PC-3 (cell line): Measurements from ENCODE around the gene MACROD2.

Source experiments
- EZH2 ChIP-seq: fragments of 300-600 bp; sonication (generic); IDR thresholded peaks from one replicate; pipeline ENCODE4 v1.6.1; 2017; ENCODE audit warnings: antibody characterized with exemption, mild to moderate bottlenecking, low read length; ENCODE audit not compliant: unreplicated experiment
- EZH2phosphoT487 ChIP-seq: fragments of 300-600 bp; sonication (generic); IDR thresholded peaks from 2 replicates; pipeline ENCODE4 v1.6.1; 2018; ENCODE audit warnings: mild to moderate bottlenecking, antibody characterized with exemption, low read length, borderline replicate concordance
- TF ChIP-seq, protein P1 (sequence below): fragments of 300-600 bp; sonication (generic); conservative IDR thresholded peaks from 2 replicates; pipeline ENCODE4 v1.5.1; 2017; ENCODE audit warnings: antibody characterized with exemption, low read depth, mild to moderate bottlenecking, low read length

DNA sequence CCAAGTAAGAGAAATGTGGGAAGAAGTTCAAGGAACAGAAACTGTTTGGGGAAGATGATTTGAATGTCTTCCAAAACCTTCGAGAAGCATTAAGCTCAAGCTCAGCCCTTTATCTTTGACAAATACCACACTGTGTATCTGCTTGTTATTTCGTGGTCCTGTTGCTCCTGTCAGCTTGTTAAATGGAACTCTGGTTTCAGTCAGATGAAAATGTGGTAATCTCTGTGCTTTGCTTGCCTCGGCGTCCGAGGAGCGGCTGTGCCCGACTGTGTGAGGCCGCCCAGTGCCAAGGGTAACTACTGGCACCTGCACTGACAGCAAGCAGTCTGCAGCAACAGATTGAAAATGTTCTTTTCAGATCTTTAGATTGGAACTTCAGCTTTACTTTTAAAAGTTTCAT lies 920.0 kb downstream of the MACROD2 start:
- TF ChIP-seq EZH2phosphoT487 (no peak), EZH2 (no peak)
- TF ChIP-seq, protein P1, sequence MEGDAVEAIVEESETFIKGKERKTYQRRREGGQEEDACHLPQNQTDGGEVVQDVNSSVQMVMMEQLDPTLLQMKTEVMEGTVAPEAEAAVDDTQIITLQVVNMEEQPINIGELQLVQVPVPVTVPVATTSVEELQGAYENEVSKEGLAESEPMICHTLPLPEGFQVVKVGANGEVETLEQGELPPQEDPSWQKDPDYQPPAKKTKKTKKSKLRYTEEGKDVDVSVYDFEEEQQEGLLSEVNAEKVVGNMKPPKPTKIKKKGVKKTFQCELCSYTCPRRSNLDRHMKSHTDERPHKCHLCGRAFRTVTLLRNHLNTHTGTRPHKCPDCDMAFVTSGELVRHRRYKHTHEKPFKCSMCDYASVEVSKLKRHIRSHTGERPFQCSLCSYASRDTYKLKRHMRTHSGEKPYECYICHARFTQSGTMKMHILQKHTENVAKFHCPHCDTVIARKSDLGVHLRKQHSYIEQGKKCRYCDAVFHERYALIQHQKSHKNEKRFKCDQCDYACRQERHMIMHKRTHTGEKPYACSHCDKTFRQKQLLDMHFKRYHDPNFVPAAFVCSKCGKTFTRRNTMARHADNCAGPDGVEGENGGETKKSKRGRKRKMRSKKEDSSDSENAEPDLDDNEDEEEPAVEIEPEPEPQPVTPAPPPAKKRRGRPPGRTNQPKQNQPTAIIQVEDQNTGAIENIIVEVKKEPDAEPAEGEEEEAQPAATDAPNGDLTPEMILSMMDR: no peak
